Endothelial cell of umbilical vein (primary cell): ENCODE data around the gene TRMT44. TPM values are rescaled to one million over a fixed set of nuclear protein-coding genes. Genes with fewer than 3 reads are reported as not detected.

Experiments used
- BruUV-seq: library from RNA; stranded (reverse); fragments of 400-500 nt; replicated peaks from 2 replicates; lab custom pipeline; 2021; lab: Mats Ljungman, UMichigan
- CTCF ChIA-PET: fragments of 300-600, 350-600 bp; sonication (Branson Sonifier 250); formaldehyde crosslinking; loops from one replicate; lab custom pipeline; 2021; ENCODE audit warnings: antibody characterized with exemption, inconsistent platforms; lab: Charles Lee
- POLR2A ChIA-PET: fragments of 300-600, 350-600 bp; sonication (Branson Sonifier 250); formaldehyde crosslinking; loops from one replicate; lab custom pipeline; 2021; ENCODE audit warnings: antibody characterized with exemption, inconsistent platforms; lab: Charles Lee
- DNase-seq: peaks from one replicate; pipeline ENCODE4 v3.0.0-alpha.2; 2011; ENCODE audit warnings: low read depth, low spot score
- FAIRE-seq: peaks from 2 replicates; lab custom pipeline; 2011; peaks lifted over from hg19 to GRCh38; lab: Jason Lieb, UNC
- H2AFZ ChIP-seq: 2 replicates; pipeline ENCODE4 v1.6.0; 2012; ENCODE audit warnings: low read depth, low read length, control low read depth, inconsistent platforms
- H3K27ac ChIP-seq: 2 replicates; pipeline ENCODE4 v1.5.1; 2011; ENCODE audit warnings: low read depth, mild to moderate bottlenecking, control low read depth, low read length, moderate library complexity; ENCODE audit not compliant: insufficient read depth
- H3K27me3 ChIP-seq, 2 experiments: 2 replicates each; pipeline versions ENCODE4 v1.6.0 to v1.6.1; 2011; ENCODE audit warnings: low read length in 2 of 2, mixed read lengths in 1 of 2; ENCODE audit not compliant: control insufficient read depth in 2 of 2, insufficient read depth in 2 of 2
- H3K36me3 ChIP-seq, 2 experiments: 2 replicates in 1 of 2; 3 replicates in 1 of 2; pipeline ENCODE4 v1.5.1; 2011; ENCODE audit warnings: low read length in 2 of 2, mild to moderate bottlenecking in 1 of 2, moderate library complexity in 1 of 2; ENCODE audit not compliant: control insufficient read depth in 2 of 2, insufficient read depth in 2 of 2; ENCODE audit errors: extremely low read depth in 1 of 2
- H3K4me1 ChIP-seq: 3 replicates; pipeline ENCODE4 v1.5.1; 2011; ENCODE audit warnings: mild to moderate bottlenecking, low read length; ENCODE audit not compliant: control insufficient read depth, insufficient read depth; ENCODE audit errors: extremely low read depth
- H3K4me2 ChIP-seq: 2 replicates; pipeline ENCODE4 v1.6.1; 2011; ENCODE audit warnings: low read length, control low read depth, mixed read lengths; ENCODE audit not compliant: insufficient read depth
- H3K4me3 ChIP-seq, 3 experiments: fragments of 200-600 bp in 1 of 3; sonication (generic), shearing (Covaris generic) in 1 of 3; replicated peaks in 1 of 3; 2 replicates each; pipeline ENCODE4 v1.5.1; 2011 to 2016; ENCODE audit warnings: control low read depth in 3 of 3, low read length in 3 of 3, mild to moderate bottlenecking in 2 of 3, inconsistent platforms in 1 of 3, low read depth in 1 of 3, moderate library complexity in 1 of 3; ENCODE audit not compliant: insufficient read depth in 1 of 3
- H3K79me2 ChIP-seq: 2 replicates; pipeline ENCODE4 v1.6.0; 2012; ENCODE audit warnings: low read length, inconsistent platforms; ENCODE audit not compliant: control insufficient read depth, insufficient read depth
- H3K9ac ChIP-seq: replicated peaks from 2 replicates; pipeline ENCODE3; 2011; ENCODE audit warnings: low read length, control low read depth; ENCODE audit not compliant: insufficient read depth; ENCODE audit errors: extremely low read depth
- H3K9me1 ChIP-seq: replicated peaks from 3 replicates; pipeline ENCODE4 v1.6.0; 2011; ENCODE audit warnings: mild to moderate bottlenecking, low read length; ENCODE audit not compliant: control insufficient read depth, insufficient read depth; ENCODE audit errors: extremely low read depth
- H3K9me3 ChIP-seq: replicated peaks from 2 replicates; pipeline ENCODE4 v1.5.1; 2012; ENCODE audit warnings: low read length, inconsistent platforms; ENCODE audit not compliant: control insufficient read depth, insufficient read depth
- H4K20me1 ChIP-seq: replicated peaks from 2 replicates; pipeline ENCODE3; 2011; ENCODE audit warnings: mild to moderate bottlenecking, low read length; ENCODE audit not compliant: control insufficient read depth, insufficient read depth; ENCODE audit errors: extremely low read depth
- CTCF ChIP-seq, 2 donors: IDR thresholded peaks; 1 replicate in 1 of 2; 2 replicates in 1 of 2; pipeline ENCODE4 v1.5.1; 2011; ENCODE audit warnings: low read length in 2 of 2, mild to moderate bottlenecking in 2 of 2, moderate library complexity in 2 of 2, control low read depth in 1 of 2, inconsistent platforms in 1 of 2, low read depth in 1 of 2; ENCODE audit not compliant: insufficient read depth in 1 of 2; ENCODE audit errors: extremely low read depth in 1 of 2
- FOS ChIP-seq: IDR thresholded peaks from 2 replicates; pipeline ENCODE4 v1.6.1; 2011; ENCODE audit warnings: mild to moderate bottlenecking, low read length, moderate library complexity, borderline replicate concordance; ENCODE audit not compliant: insufficient read depth
- GATA2 ChIP-seq: IDR thresholded peaks from 2 replicates; pipeline ENCODE4 v1.7.0; 2011; ENCODE audit warnings: low read depth, mild to moderate bottlenecking, moderate library complexity, mixed read lengths, low read length; ENCODE audit not compliant: insufficient read length, insufficient read depth
- JUN ChIP-seq: IDR thresholded peaks from 2 replicates; pipeline ENCODE4 v1.6.1; 2011; ENCODE audit warnings: borderline replicate concordance, low read depth; ENCODE audit not compliant: insufficient read length, insufficient read depth
- MYC ChIP-seq: IDR thresholded peaks from one replicate; pipeline ENCODE4 v1.6.1; 2011; ENCODE audit warnings: mild to moderate bottlenecking, low read depth, low read length
- POLR2A ChIP-seq: IDR thresholded peaks from 2 replicates; pipeline ENCODE4 v1.6.1; 2012; ENCODE audit warnings: low read depth, mild to moderate bottlenecking, control low read depth, low read length
- dilution Hi-C: fragments of 300-500 bp; cut with MboI; formaldehyde crosslinking; loops from one replicate; pipeline ENCODE4 v1.15.0; 2019; ENCODE audit warnings: low sequenced_read_pairs; ENCODE audit not compliant: extremely low pct_ligation_motif_present
- intact Hi-C: fragments of 100-400 bp; cut with micrococcal nuclease; formaldehyde crosslinking; loops from one replicate; pipeline ENCODE4 v1.10.0; 2022
- polyA plus RNA-seq, 4 experiments: library from polyadenylated mRNA; depleted of rRNA in 3 of 4; stranded (reverse) in 3 of 4; unstranded in 1 of 4; fragments of >200 nt; gene quantifications; 2 replicates each; pipeline versions ENCODE4 v1.2.1 to v1.2.3, GENCODE V29; 2011 to 2012; ENCODE audit warnings: missing spikeins in 1 of 4
- total RNA-seq: library from RNA; stranded (reverse); gene quantifications from 2 replicates; pipeline ENCODE4 v1.2.3, GENCODE V29; 2021
- TF ChIP-seq, protein P1 (sequence below): IDR thresholded peaks from 2 replicates; pipeline ENCODE4 v1.6.1; 2011; ENCODE audit not compliant: insufficient read depth, insufficient read length

TRMT44 gene
- total and polyA plus RNA-seq, 2 donors (not counting 3 experiments of a cell fraction or from before 2014, with no cell fraction given): 10.4 to 17.3 TPM

- dilution Hi-C loops: no loop called here
- TF ChIP-seq CTCF (IDR thresholded peaks at IDR 0.05; ENCODE audit: extremely low read depth in 1 of 2, insufficient read depth in 1 of 2, low read depth in 1 of 2, low read length in 2 of 2) (no peak), FOS (no peak)
- TF ChIP-seq, protein P1, sequence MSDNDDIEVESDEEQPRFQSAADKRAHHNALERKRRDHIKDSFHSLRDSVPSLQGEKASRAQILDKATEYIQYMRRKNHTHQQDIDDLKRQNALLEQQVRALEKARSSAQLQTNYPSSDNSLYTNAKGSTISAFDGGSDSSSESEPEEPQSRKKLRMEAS: no peak
These were observed 36.6 kb downstream of the TRMT44 start for GRCh38 chr4:8477095-8477635.

GRCh38 chr4:8477676-8478075 lies 37.1 kb downstream of the TRMT44 start:
- H4K20me1 ChIP-seq: no peaks in the 10 kb centered on the region
- no peak overlapping the region for H3K27ac ChIP-seq
- H3K27me3 ChIP-seq: no peaks in the 10 kb centered on the region
- no peak for TF ChIP-seq CTCF (IDR thresholded peaks at IDR 0.05; ENCODE audit: extremely low read depth in 1 of 2, insufficient read depth in 1 of 2, low read depth in 1 of 2, low read length in 2 of 2)
- TF ChIP-seq MYC: no peak
- TF ChIP-seq JUN: no peak
- no peak for TF ChIP-seq FOS
- no peak for TF ChIP-seq GATA2
- TF ChIP-seq, protein P1: no peak
- TF ChIP-seq POLR2A: no peak
- H3K4me2 ChIP-seq: no peak overlapping the region
- H3K4me1 ChIP-seq: no peaks in the 10 kb centered on the region
- no peak overlapping the region for H3K9ac ChIP-seq
- no TSS peak for BruUV-seq
- ChIA-PET CTCF (interaction anchor here (1.0 to 1.5 kb wide), 2 partner anchors 8 to 9 kb away, joined by 3 to 6 read pairs; no protein-coding TSS in a partner anchor), POLR2A (no interaction called here)
- H3K9me3 ChIP-seq: no peaks in the 10 kb centered on the region
- no peaks in the 10 kb centered on the region for H3K9me1 ChIP-seq
- H3K36me3 ChIP-seq: peaks cover 2 to 6% of the 10 kb centered on the region in 2 experiments
- DNase-seq: no peak
- FAIRE-seq: no peak
- H3K4me3 ChIP-seq: no peak overlapping the region
- H3K79me2 ChIP-seq: no peaks in the 10 kb centered on the region
- dilution Hi-C loops (no loop called here), intact Hi-C loops (no loop called here)
- H2AFZ ChIP-seq: no peak overlapping the region

More at GRCh38 chr4:8477095-8477635, 36.6 kb downstream of the TRMT44 start:
- H3K79me2 ChIP-seq: no peaks in the 10 kb centered on the region
- no peak overlapping the region for H3K4me3 ChIP-seq
- no TSS peak for BruUV-seq
- peaks cover 2 to 6% of the 10 kb centered on the region in 2 experiments for H3K36me3 ChIP-seq
- DNase-seq: no peak
- no peak overlapping the region for H3K27ac ChIP-seq
- no peak overlapping the region for H2AFZ ChIP-seq
- ChIA-PET CTCF (interaction anchor here (1.0 to 1.5 kb wide), 2 partner anchors 8 to 9 kb away, joined by 3 to 6 read pairs; no protein-coding TSS in a partner anchor), POLR2A (no interaction called here)
- no peaks in the 10 kb centered on the region for H3K27me3 ChIP-seq
- H3K9ac ChIP-seq: no peak overlapping the region
- no peaks in the 10 kb centered on the region for H4K20me1 ChIP-seq
- H3K9me3 ChIP-seq: no peaks in the 10 kb centered on the region
- intact Hi-C loops: no loop called here
- no peaks in the 10 kb centered on the region for H3K4me1 ChIP-seq
- H3K4me2 ChIP-seq: no peak overlapping the region
- H3K9me1 ChIP-seq: no peaks in the 10 kb centered on the region
- no peak for FAIRE-seq
